Right ventricle myocardium inferior (tissue), 1 donor: Measurements from ENCODE around the gene CACNA1F. TPM values are rescaled to one million over a fixed set of nuclear protein-coding genes. Genes with fewer than 3 reads are reported as not detected.

Source experiments
- ATAC-seq: fragments of 200-7000 bp; cut with Tn5 transposase; one replicate; pipeline ENCODE4 v1.9.1; 2020; ENCODE audit warnings: mild to moderate bottlenecking, moderate library complexity
- DNase-seq: peaks from one replicate; pipeline ENCODE4 v3.0.0; 2021; ENCODE audit errors: missing footprints
- intact Hi-C: fragments of 100-400 bp; cut with DNase I; formaldehyde crosslinking; loops from one replicate; pipeline ENCODE4 v1.11.0; 2022
- total RNA-seq: library from RNA; stranded (reverse); fragmentation: NEBNext Ultra II Directional; extraction: Animal tissue kit (Norgen Biotek cat#: 25700); gene quantifications from one replicate; pipeline ENCODE4 v1.2.1, GENCODE V29; 2021
- donor health status: DM: no; HTN: yes; CAD: no; lungs with severe emphysema.

Gene CACNA1F
- total RNA-seq, 1 donor from 2014 or later: not detected

DNA sequence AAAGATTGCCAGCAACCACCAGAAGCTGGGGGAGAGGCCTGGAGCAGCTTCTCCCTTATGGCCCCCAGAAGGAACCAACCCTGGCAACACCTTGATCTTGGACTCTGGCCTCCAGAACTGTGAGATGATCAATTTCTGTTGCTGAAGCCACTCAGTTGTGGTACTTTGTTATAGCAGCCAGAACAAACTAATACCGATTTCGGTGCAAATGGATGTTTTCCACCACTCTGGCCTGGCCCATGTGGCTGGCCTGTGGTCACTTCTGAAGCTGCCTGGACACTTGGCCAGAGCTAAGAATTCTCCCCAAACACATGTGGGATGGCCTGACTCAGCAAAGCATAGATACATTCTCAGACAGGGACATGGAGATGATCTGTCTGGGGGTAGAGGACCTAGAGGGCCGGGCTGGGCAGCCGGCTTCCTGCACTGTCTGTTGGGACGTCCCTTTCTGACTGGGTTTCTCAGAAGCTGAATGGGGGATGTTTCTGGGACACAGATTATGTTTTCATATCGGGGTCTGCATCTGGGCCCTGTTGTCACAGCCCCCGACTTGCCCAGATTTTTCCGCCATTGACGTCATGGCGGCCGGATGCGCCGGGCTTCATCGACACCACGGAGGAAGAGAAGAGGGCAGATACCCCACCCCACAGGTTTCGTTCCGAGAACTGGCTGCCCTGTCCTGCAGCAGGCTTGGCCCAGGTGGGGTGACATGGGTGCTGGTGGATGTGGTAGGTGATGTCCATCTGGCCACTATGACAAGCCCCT lies 27.3 kb upstream of the CACNA1F start:
- intact Hi-C loops: no loop called here
- no peak for ATAC-seq
- no peak for DNase-seq

DNA sequence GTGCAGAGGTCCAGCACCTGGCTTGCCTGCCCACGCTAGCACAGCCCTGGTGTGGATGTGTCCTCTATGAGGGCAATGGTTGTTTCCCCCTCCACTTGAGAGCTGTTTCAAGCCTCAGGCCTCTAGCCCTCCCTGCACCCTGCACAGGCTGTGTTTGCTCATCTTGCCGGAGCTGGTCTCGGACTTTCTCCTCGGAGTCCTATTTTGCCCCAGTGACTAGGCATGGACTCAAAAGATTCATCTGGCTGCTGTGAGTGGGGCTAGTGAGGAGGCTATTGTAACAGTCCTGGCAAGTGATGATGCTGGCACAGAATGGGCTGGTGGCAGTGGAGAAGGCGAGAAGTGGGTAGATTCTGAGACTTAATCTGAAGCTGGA lies 25.6 kb upstream of the CACNA1F start:
- DNase-seq (no peak), ATAC-seq (no peak)
- intact Hi-C loops: no loop called here

DNA sequence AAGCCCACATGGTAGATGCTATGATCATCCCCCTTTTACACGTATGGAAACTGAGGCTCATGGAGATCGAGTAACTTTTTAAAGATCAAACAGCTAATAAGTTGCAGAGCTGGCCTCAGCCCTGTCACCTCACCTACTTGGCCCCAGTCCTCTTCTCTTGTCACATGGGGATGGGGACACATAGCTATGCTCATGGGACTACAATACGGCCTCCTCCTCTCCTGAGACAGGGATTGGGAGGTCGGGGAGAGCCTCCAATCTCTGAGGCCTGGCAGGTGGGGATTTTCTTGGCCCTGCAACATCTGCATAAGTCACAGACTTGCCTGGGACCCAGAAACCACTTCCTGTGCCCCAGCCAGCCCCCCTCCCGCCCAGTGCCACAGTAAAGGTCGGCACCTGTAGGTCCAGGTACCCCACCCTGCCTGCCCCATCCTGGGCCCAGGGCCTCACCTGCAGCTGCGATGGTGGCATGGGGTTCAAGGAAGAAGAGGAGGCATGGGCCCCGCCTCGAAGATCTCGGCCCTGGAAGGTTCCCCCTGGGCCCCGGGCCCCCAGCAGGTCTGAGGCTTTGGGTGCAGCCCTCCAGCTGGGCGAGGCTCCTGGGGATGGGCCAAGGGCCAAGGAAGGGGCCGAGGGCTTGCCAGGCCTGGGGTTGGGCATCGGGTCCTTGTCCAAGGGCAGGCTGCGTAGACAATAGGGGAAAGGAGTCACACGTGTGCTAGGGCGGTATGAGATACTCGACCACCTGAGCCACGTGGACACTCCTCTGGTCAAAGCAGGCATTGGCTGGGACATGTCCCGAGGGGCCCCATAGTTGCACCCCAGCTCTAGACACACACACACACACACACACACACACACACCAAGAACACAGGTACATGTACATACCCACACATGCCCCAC lies 25.0 kb upstream of the CACNA1F start:
- intact Hi-C loops: no loop called here
- DNase-seq: no peak
- no peak for ATAC-seq

DNA sequence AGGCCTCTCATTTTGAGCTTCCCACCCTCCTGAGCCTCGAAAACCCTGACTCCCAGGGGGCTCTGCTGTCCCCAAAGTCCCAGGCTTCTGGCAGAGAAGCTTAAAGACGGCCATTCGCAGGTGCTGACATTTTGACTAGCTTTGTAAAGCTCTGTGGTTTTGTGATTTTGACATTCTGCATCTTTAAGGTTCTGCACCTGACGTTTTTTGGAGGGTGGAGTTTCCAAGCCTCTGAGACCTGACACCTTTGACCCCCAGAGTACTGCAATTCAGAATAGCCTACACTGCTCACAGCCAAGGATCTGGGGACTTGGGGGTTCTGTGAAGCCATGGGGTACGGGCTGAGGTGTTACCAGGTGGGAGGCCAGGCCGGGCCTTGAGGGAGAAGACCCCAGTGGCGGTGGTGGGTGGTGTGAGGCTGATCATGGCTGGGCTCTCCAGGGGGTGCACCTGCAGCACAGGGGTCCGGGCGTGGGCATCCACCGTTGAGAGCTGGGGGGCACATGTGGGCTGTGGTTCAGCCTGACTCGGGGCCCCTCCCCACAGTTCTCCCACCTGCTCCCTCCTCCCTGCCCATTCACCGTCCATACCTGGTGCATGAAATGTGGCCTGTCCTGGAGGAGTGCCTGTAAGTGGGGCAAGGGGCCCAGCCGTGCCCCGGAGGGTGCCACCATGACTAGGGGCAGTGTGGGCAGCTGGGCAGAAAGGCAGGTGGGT lies 24.1 kb upstream of the CACNA1F start:
- ATAC-seq: no peak
- intact Hi-C loops: no loop called here
- DNase-seq: no peak

DNA sequence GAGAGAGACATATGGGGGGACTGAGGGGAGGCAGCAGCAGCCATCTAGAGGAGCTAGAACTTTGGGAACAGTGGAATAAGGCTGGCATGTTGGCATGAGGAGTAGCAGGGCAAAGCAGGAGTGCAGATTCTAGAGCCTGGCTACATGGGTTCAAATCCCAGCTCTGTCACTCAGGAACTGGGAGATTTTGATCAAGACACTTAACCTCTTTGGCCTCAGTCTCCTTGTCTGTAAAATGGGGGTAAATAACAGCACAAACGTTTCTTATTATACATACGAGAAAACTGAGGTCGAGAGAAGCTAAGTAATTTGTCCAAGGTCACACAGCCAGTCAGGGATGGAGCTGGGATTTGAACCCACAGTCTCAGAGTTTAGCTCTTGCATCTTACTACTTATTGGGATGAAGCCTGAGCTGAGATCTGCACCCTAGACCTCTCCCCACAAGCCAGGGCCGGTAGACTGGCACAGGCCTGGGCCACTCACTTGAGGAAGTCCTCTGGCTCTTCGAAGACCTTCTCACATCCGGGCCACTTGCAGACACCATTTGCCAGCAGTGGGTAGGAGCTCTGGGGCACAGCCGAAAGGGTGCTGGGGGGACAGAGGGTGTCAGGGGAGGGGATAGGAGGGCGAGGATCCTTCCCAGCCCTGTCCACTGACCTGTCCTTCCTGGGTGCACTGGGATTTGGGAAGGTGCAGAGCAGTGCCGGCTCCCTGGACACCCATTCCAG lies 23.3 kb upstream of the CACNA1F start:
- DNase-seq (no peak), ATAC-seq (no peak)
- intact Hi-C loops: no loop called here

DNA sequence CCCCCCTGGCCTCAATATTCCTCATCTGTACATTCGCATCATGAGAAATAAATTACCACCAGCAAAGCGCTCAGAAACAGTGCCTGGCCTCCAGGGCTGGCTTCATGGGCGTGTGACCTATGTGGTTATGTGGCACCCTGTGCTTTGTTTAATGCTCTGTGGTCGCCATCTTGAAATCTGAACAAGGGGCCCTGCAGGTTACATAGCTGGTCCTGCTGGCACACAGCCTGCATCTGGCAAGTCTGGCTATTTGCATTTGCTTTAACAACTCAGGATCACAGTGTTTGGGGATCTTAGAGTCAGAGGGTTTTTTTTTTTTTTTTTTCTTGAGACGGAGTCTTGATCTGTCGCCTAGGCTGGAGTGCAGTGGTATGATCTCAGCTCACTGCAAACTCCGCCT lies 21.5 kb upstream of the CACNA1F start:
- ATAC-seq: no peak
- DNase-seq: no peak
- intact Hi-C loops: no loop called here

DNA sequence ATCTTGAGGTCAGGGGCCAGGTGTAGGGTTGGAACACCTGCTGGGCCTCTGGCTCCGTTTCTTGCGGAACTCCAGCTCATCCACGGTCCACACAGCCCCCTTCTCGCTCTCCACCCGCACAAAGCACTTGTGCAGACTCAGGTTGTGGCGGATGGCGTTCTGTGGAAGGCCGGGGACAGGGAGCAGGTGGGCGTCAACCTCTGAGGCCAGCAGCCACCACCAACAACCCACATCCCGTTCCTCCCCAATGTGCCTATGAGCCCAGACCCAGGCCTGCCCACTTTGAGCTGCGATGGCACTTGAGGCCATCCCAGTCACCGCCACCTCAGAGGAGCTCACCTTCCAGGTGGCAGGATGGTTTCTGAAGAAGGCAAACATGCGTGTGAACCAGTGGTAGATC lies 18.2 kb upstream of the CACNA1F start:
- no peak for ATAC-seq
- intact Hi-C loops: no loop called here
- no peak for DNase-seq

DNA sequence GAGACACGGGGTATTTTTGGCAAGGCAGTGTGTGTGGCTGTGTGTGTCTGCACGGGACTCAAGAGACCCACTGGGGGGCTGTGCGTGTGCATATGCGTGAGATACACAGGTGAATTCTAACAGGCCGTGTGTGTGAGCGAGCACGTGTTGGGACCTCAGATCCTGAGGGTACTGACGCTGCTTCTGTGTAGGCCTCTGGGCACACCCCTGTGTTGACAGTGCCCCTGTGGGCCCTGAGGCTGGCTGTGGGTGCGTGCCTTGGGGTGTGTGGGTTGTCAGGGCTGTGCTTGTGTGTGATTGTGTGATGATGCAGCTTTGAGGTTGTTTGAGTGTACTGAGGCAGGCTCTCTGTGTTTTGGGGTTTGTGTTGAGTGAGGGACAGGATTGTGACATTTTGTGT lies 17.4 kb upstream of the CACNA1F start:
- DNase-seq (no peak), ATAC-seq (no peak)
- intact Hi-C loops: no loop called here

DNA sequence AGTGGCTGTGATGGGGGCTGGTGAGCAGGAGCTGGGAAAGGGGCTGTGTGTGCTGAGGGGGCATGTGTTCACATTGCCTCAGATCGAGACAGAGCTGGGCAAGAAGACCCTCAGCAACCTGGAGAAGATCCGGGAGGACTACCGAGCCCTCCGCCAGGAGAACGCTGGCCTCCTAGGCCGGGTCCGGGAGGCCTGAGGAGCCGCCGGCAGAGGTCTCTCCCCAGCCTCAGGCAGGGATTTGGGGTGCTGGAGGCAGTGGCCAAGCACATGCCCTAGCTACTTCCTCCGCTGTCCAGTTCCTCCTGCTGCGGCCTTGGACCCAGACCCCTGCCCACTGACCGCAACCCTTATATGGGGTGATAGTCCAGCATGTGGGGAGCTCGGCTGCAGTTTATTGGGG lies 16.9 kb upstream of the CACNA1F start:
- intact Hi-C loops: no loop called here
- no peak for DNase-seq
- no peak for ATAC-seq

DNA sequence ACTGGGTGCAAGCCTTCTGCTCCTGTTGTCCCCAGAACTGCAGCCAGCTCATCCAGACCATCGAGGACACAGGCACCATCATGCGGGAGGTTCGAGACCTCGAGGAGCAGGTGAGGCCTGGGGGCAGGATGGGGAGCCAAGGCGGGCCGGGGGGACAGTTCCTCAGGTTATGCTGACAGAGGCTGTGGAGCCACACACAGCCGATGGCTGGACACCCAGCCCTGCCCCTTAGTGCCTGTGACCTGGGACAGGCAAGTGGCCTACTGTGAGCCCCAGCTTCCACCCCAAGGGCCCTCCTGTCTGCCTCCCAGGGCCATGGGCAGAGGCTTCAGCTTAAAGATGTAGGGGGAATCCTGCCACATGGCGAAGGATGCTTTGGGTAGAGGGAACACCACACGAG lies 16.5 kb upstream of the CACNA1F start:
- intact Hi-C loops: no loop called here
- DNase-seq (no peak), ATAC-seq (no peak)

DNA sequence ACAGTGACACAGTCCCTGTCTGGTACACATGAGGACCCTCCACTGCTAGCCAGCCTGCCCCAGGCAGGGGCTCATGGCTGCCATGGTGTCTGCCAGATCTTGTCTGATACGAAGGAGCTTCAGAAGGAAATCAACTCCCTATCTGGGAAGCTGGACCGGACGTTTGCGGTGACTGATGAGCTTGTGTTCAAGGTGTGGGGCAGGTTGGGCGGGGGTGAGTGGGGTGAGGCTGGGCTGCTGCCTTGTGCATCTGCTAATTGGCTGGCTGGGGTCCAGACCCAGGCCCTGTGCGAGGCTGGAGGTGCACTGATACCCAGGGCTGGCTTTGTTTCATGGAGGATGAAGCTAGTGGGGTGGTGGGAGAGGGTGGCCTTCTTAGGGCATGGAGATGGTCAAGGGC lies 15.9 kb upstream of the CACNA1F start:
- no peak for ATAC-seq
- DNase-seq: no peak
- intact Hi-C loops: no loop called here

DNA sequence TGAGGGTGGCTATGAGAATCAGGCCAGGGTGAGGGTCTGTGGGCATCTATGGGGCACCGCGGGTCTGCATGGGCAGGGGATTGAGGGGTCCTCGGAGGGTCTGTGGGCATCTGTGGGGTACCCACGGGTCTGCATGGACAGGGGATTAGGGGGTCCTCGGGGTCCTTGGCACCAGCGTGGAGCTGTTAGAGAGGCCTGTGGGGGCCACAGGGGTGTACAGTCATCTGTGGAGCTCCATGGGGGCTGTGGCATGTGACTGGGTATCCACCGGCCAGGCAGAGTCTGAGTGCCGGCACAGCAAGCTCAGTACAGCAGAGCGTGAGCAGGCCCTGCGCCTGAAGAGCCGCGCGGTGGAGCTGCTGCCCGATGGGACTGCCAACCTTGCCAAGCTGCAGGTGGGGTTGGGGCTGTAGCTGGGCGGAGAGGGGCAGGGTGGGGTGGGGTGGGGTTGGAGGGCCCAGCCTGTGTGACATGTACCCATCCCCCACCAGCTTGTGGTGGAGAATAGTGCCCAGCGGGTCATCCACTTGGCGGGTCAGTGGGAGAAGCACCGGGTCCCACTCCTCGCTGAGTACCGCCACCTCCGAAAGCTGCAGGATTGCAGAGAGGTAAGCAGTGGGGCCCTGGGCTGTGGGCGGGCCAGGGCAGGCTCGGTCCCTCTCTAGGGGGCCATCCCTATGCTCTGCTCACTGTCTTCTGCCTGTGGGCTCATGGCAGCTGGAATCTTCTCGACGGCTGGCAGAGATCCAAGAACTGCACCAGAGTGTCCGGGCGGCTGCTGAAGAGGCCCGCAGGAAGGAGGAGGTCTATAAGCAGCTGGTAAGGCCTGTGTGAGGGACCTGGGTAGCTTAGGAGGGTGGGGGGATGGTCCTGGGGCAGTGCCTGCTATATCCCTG lies 15.0 kb upstream of the CACNA1F start:
- ATAC-seq (no peak), DNase-seq (no peak)
- intact Hi-C loops: no loop called here

DNA sequence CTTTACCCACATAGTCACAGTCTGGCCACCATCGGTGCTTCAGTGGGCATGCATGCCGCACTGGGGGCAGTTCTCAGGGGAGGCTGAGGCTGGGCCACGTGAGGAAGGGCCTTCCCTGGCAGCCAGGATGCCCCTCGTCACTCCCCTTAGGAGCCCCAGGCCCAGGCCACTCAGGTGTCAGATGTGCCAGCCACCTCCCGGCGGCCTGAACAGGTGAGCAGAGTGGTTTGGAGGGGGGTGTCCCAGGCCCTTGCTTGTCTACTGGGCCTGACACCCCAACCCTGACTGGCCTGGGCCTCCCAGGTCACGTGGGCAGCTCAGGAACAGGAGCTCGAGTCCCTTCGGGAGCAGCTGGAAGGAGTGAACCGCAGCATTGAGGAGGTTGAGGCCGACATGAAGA lies 14.2 kb upstream of the CACNA1F start:
- DNase-seq: no peak
- intact Hi-C loops: no loop called here
- ATAC-seq: no peak

DNA sequence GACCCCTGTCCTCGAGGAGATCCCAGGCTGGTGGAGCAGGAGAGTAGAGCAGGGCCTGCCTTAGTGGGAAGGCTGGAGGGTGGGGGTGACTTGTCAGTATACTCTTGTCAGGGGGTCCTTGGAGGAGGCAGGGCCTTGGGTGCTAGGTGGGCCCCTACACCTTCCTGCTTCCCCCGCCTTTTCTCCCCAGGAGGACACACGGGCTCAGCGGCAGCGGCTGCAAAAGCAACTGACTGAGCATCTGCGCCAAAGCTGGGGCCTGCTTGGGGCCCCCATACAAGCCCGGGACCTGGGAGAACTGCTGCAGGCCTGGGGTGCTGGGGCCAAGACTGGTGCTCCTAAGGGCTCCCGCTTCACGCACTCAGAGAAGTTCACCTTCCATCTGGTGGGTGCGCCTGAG lies 13.4 kb upstream of the CACNA1F start:
- no peak for DNase-seq
- no peak for ATAC-seq
- intact Hi-C loops: no loop called here

DNA sequence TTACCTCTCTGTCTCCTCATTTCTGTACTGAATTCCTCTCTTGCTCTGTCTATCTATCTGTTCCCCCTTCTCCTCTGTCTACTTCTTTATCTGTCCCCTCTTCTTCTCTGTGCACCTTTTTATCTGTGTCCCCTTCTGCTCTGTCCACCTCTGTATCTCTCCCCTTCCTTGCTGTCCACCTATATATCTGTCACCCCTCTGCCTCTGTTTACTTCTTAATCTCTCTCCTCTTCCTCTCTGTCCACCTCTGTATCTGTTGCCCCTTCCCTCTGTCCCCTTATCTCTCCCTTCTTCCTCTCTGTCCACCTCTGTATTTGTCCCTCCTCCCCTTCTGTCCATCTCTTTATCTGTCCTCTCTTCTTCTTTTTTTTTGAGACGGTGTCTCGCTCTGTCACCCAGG lies 11.1 kb upstream of the CACNA1F start:
- intact Hi-C loops: no loop called here
- no peak for DNase-seq
- no peak for ATAC-seq

DNA sequence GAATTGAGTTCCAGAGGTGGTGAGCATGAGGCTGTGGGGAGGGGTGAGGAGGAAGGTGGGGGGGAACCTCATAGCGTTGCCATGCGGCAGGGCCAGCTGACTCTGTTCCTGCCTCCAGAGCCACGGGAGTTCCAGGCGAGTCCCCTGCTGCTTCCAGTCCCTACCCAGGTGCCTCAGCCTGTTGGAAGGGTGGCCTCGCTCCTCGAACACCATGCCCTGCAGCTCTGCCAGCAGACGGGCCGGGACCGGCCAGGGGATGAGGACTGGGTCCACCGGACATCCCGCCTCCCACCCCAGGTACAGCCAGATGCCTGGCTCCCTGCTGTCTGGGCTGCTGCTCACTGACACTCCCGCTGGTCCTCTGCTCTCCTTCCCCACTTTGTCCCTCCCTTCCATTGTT lies 10.0 kb upstream of the CACNA1F start:
- intact Hi-C loops: no loop called here
- ATAC-seq: no peak
- no peak for DNase-seq

DNA sequence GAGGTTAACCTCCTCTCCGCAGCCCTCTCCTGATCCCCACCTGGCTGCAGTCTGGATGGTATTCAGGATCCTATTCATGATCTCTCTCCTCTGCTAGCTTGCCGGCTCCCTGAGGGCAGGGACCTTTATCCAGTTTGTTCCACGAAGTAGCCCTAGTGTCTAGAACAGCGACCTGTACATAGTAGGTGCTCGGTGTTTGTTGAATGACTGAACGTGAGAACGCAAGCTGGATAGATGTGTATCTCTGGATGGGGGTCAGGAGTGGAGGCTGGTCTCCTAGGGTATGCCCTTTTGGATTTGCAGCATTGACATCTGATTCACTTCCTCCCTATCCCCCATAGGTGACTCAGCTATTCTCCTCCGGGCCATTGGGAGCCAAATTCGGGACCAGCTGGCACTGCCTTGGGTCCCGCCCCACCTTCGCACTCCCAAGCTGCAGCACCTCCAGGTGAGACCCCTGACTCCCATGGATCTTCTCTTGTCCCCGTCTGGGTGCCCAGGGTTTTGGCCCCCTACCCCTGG lies 9.5 kb upstream of the CACNA1F start:
- DNase-seq (no peak), ATAC-seq (no peak)
- intact Hi-C loops: no loop called here

DNA sequence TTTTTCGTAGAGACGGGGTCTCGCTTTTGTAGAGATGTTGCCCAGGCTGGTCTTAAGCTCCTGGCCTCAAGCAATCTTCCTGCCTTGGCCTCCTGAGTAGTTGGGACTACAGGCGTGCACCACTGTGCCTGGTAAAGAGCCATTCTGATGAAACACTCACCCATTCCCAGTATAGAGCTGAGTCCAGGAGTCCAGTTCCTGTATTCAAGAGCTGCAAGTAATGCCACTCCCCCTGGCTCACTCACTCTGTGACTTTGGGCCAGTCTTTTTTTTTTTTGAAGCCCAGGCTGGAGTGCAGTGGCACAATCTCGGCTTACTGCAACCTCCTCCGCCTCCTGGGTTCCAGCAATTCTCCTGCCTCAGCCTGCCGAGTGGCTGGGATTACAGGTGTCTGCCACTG lies 5.6 kb upstream of the CACNA1F start:
- intact Hi-C loops: no loop called here
- DNase-seq: no peak
- no peak for ATAC-seq
